Hematopoietic multipotent progenitor cell treated with erythropoietin and hydrocortisone succinate and interleukin-3 and kit ligand, for 17 days (in vitro differentiated cells): ENCODE measurements around the gene DYRK1A.
"Not testable (repeated sequence)": the region's sequence is repeated elsewhere in the genome, so short reads cannot be mapped to it uniquely, and the experiment has no call there.

Source experiments
- DNase-seq: peaks from one replicate; pipeline ENCODE4 v3.0.0-alpha.2; 2015; ENCODE audit warnings: low spot score

The DYRK1A gene

DNA sequence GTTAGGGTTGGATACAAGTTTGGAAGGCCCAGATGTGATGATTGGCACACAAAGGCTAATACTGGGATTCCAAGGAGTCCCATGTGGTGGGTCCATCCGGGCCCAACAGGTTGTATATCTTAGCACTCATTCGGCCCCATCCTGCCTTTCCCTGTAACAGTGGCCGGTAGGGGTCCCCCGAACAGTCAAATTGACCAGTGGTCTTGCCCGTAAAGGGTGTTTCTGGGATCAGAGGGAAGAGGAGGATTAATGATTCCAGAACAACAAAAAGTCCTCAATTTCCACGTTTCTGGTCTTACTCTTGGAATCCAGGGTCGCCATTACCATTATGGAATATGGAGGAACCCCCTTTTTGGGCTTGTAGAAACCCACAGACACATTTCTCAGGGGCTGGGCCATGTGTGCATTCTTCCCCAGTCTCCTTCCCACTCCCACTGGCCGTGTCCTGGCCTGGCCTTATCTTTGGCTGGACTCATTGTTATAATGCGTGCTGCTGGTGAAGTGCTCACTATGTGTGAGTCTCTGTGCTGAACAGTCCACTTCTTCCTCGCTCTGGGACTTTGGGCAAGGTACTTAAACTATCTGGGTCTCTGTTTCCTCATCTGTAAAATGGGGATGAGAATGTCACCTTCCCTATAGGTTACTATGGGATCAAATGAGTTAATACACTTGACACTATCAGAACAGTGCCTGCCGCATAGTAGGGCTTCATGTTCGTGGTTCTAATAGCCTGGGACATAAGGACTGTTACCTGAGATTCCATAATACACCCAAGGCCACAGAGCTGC lies 161.8 kb downstream of the DYRK1A start:
- DNase-seq: no peak

GRCh38 chr21:37529649-37530048 lies 163.1 kb downstream of the DYRK1A start:
- DNase-seq: no peak

GRCh38 chr21:37530901-37531351 lies 164.4 kb downstream of the DYRK1A start:
- DNase-seq: no peak

DNA sequence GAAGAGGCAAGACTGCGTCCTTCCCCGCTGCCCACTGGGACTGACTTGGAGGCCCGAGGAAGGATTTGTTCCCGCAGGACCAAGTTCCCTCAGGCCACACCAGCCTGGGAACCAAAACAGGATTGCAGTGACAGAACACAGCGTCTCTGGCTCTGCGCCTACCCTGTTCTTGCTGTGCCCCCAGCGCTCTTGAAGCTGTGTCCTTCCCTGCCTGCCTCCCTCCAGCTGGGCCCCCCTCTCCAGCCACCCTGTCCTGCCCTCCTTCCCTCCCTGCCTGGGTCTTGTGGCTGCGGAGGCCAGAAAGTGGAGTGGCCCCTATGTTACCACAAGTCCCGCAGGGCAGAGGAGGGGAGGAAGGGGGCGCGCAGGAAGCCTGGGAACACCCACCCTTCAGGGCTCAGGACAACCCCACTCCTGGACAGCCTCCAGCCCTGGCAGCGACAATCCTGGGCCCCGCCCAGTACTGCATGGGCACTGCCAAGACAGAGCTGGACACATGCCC lies 164.9 kb downstream of the DYRK1A start:
- no peak for DNase-seq

- no peak for DNase-seq
These were observed 166.6 kb downstream of the DYRK1A start for GRCh38 chr21:37532868-37533780.

DNA sequence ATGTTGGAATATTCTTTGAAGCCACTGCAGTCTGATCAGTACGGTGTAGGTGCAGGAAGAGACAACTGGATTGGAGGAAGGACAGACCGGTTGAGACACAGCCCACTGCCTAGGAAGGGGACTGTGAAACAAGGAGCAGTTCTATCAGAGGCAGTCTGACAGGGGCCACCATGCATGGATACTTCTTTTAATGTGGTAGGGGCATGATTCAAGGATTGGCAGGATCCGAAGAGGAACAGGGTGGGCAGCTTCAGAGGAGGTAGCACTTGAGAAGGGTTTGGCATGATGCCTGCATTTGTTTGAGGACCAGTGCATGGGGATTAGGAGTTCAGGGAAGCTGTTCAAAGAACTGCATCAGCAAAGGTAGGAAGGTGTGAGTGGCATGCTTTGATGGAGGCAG lies 167.9 kb downstream of the DYRK1A start:
- DNase-seq: no peak

DNA sequence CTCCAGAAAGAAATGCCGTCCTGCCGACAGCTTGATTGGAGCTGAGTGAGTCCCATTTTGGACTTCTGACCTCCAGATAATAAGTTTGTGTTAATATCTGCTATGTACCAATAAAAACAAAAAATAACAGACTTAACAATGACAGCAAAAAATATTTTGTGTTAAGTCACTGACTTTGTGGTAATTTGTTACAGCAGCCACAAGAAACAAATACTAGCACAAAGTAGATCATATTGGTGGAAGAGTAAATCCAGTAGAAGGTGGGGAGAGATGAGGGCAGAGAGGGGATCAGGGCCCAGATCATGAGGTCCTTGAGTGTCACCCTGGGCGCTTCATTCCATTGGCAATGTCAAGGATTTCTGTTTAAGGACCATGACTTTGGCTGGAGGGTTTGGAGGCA lies 168.6 kb downstream of the DYRK1A start:
- DNase-seq: no peak

DNA sequence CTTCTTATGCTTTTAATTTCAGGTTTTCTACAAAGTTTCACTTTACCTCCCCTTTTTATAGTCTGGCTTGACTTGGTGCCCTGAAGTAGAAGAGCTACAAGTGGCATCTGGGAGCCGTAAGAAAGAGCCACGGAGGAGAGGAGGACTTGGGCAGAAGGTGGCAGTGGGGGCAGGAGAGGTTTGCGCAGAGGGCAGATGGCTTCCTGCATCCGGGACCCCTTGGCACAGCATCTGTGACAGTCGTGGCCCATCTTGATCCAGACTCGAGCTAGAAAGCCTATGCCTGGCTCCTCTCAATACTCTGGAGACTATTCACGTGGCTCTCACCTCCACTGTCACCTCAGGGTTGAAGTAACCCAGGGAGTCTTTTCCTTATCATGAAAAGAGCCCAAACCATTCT lies 169.1 kb downstream of the DYRK1A start:
- DNase-seq: no peak

DNA sequence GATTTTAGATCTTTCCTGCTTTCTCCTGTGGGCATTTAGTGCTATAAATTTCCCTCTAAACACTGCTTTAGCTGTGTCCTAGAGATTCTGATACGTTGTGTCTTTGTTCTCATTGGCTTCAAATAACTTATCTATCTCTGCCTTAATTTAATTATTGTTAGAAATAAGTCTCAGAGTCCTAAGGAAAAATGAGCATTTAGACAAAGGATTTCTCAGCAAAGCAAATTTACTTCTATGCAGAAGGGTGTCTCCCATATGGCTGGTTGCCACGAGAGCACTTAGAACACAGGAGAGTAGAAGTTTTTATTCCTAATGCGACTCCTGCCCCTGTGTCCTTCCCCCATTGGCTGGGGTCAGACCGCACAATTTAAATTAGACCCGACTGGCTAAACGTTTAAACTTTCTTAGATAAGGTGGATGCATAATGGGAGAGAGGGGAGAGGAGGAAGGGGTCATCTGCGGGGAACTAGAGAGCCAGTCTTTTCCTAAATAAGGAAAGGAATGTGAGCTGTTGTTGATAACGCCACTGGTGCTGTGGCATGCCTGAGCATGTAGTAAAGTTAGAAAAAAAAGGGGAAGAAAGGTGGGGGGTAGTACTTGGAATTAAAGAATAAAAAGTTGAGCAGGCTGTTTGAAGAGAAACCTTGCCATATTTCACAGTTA lies 170.2 kb downstream of the DYRK1A start:
- DNase-seq: no peak

GRCh38 chr21:37537391-37537996 lies 170.9 kb downstream of the DYRK1A start:
- no peak for DNase-seq

DNA sequence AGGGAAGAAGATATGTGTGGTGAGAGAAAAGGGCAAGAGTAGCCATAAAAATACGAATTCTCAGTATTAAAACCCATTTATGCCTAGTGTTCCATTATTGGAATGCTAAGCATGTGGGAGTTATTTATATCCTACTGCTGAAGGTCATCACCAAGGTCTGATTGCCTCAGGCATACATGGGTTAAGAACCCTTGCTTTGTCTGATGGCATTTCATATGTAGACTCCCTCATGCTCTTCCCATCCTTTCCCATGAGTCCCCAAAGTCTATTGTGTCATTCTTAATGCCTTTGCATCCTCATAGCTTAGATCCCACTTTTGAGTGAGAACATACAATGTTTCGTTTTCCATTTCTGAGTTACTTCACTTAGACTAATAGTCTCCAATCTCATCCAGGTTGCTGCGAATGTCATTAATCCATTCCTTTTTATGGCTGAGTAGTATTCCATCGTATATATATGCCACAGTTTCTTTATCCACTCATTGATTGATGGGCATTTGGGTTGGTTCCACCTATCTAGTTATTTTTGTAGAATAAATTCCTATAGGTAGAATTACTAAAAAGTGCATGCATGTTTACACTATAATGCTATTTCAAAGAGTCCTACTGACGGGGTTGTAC lies 172.5 kb downstream of the DYRK1A start:
- no peak for DNase-seq

DNA sequence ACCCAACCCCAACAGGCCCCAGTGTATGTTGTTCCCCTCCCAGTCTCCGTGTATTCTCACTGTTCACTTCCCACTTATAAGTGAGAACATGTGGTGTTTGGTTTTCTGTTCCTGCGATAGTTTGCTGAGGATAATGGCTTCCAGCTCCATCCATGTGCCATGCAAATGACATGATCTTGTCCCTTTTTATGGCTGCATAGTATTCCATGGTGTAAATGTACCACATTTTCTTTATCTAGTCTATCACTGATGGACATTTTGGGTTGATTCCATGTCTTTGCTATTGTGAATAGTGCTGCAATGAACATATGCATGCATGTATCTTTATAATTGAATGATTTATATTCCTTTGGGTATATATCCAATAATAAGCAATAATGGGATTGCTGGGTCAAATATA lies 174.6 kb downstream of the DYRK1A start:
- not testable (repeated sequence) for DNase-seq

- DNase-seq: no peak
These were observed 175.9 kb downstream of the DYRK1A start for GRCh38 chr21:37542512-37542911.

DNA sequence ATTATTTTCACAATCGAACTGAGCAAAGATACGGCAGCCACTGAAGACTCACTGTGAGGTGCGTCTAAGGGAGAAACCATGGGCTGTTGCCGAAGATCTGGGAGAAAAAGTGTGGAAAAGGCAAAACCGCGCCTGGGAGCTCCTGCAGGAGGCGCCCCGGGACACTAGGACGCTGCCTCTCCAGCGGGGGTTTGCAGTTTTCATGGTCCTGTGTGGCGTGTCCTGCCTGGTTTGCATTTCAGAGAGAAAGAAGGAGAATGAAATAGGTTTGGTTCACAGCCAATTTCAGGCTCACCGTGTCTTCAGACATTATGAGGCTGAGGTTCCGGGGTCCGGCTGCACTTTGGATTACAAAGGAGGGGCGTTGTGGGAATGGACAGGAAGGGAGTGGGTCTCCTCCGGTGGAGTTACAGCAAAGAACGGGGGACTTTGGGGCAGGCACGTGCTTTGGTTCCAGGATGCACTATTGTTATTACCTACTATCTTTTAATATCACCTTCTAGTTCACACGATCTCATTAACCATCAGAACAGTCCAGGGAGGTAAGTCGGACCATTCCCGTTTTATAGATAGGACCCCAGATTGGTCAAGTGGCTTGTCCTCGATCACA lies 179.8 kb downstream of the DYRK1A start:
- no peak for DNase-seq

DNA sequence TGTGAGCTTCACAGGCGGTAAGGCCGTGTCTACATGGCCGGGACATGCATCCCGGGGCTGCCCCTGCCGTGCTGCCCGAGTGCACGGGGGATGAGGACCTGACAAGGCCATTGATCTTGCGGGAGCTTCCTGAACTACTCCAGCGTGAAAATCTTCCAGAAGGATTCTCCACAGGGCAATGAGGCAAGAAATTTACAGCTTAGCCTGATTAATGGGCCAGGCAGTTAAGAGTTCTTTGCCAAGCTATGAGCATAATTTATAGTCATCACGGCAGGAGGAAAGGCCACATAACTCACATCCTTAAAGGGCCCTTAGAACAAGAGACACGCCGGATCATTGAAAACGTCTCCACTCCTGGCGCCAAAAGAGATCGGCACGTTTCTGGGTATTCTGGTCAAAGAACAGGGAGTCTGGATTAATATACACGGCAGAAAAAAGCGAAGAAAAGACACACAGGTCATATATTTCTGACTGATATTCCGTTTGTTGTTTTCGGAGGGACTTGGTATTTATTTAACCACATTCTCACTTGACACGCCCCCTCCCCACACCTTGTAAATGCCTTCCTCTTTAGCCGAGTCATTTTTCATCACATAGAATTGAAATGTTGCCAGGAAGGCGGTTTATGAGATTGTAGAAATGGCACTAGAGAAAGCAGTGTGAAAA lies 180.5 kb downstream of the DYRK1A start:
- no peak for DNase-seq

GRCh38 chr21:37547615-37548200 lies 181.1 kb downstream of the DYRK1A start:
- DNase-seq: no peak

GRCh38 chr21:37548521-37548981 lies 182.0 kb downstream of the DYRK1A start:
- no peak for DNase-seq

DNA sequence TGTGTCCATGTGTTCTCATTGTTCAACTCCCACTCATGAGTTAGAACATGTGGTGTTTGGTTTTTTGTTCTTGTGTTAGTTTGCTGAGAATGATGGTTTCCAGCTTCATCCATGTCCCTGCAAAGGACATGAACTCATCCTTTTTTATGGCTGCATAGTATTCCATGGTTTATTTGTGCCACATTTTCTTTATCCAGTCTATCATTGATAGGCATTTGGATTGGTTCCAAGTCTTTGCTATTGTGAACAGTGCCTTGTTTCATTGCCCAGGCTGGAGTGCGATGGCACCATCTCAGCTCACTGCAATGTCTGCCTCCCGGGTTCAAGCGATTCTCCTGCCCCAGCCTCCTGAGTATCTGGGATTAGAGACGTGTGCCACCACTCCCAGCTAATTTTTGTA lies 183.2 kb downstream of the DYRK1A start:
- DNase-seq: not testable (repeated sequence)

- no peak for DNase-seq
These were observed 183.6 kb downstream of the DYRK1A start for GRCh38 chr21:37550157-37550556.
